Uterus (tissue), 2 donors: Measurements from ENCODE around the gene MAP3K6.

Source experiments
- CTCF ChIP-seq, 4 experiments: fragments of 200-600 bp in 2 of 4; fragments of 450-650 bp in 2 of 4; sonication (generic) in 2 of 4; IDR thresholded peaks; one replicate each; pipeline ENCODE4 v1.5.1; 2016 to 2019; ENCODE audit warnings: antibody characterized with exemption in 4 of 4, mild to moderate bottlenecking in 2 of 4, moderate library complexity in 1 of 4
- POLR2A ChIP-seq, 2 donors: fragments of 450-650 bp; IDR thresholded peaks; one replicate each; pipeline ENCODE4 v1.6.1; 2016; ENCODE audit warnings: antibody characterized with exemption in 2 of 2, mild to moderate bottlenecking in 1 of 2, moderate library complexity in 1 of 2

- TF ChIP-seq CTCF (IDR thresholded peaks at IDR 0.05), result no peak
- no peak for TF ChIP-seq POLR2A (IDR thresholded peaks at IDR 0.05)
These were observed 31.0 kb downstream of the MAP3K6 start for GRCh38 chr1:27335506-27336422.
